ENCODE measurements around the gene CWC27.

DNA sequence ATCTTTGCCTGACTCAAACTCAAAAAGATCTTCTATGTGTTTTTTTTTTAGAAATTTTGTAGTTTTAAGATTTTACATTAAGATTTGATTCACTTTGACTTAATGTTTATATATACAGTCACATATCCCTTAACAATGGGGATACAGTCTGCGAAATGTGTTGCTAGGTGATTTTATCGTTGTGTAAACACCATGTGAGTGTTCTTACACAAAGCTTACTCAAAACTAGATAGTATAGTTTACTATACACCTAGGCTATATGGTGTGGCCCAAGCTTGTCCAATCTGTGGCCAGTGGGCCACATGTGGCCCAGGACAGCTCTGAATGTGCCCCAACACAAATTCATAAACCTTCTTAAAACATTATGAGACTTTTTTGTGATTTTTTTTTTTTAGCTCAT is 131.9 kb downstream of the CWC27 start:
- TF ChIP-seq MAX (CRISPR knock-in tag; IDR thresholded peaks at IDR 0.05) (no peak), USF2 (CRISPR knock-in tag; IDR thresholded peaks at IDR 0.05) (no peak), ZNF396 (CRISPR knock-in tag; IDR thresholded peaks at IDR 0.05; ENCODE audit: borderline replicate concordance) (no peak), KAT7 (CRISPR knock-in tag; IDR thresholded peaks at IDR 0.05; ENCODE audit: borderline replicate concordance) (no peak), TEAD1 (CRISPR knock-in tag; IDR thresholded peaks at IDR 0.05) (no peak), NR1H2 (CRISPR knock-in tag; IDR thresholded peaks at IDR 0.05) (no peak), ZNF138 (CRISPR knock-in tag; conservative IDR thresholded peaks at IDR 0.05) (no peak), PREB (CRISPR knock-in tag; IDR thresholded peaks at IDR 0.05; ENCODE audit: borderline replicate concordance) (no peak), ESRRA (CRISPR knock-in tag; IDR thresholded peaks at IDR 0.05; ENCODE audit: borderline replicate concordance) (no peak), NR2C2 (CRISPR knock-in tag; IDR thresholded peaks at IDR 0.05) (no peak)
- TF ChIP-seq, protein P1, sequence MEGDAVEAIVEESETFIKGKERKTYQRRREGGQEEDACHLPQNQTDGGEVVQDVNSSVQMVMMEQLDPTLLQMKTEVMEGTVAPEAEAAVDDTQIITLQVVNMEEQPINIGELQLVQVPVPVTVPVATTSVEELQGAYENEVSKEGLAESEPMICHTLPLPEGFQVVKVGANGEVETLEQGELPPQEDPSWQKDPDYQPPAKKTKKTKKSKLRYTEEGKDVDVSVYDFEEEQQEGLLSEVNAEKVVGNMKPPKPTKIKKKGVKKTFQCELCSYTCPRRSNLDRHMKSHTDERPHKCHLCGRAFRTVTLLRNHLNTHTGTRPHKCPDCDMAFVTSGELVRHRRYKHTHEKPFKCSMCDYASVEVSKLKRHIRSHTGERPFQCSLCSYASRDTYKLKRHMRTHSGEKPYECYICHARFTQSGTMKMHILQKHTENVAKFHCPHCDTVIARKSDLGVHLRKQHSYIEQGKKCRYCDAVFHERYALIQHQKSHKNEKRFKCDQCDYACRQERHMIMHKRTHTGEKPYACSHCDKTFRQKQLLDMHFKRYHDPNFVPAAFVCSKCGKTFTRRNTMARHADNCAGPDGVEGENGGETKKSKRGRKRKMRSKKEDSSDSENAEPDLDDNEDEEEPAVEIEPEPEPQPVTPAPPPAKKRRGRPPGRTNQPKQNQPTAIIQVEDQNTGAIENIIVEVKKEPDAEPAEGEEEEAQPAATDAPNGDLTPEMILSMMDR (IDR thresholded peaks at IDR 0.05) = no peak
- TF ChIP-seq, protein P2, sequence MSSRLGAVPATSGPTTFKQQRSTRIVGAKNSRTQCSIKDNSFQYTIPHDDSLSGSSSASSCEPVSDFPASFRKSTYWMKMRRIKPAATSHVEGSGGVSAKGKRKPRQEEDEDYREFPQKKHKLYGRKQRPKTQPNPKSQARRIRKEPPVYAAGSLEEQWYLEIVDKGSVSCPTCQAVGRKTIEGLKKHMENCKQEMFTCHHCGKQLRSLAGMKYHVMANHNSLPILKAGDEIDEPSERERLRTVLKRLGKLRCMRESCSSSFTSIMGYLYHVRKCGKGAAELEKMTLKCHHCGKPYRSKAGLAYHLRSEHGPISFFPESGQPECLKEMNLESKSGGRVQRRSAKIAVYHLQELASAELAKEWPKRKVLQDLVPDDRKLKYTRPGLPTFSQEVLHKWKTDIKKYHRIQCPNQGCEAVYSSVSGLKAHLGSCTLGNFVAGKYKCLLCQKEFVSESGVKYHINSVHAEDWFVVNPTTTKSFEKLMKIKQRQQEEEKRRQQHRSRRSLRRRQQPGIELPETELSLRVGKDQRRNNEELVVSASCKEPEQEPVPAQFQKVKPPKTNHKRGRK (CRISPR knock-in tag; IDR thresholded peaks at IDR 0.05; ENCODE audit: borderline replicate concordance) = no peak
- TF ChIP-seq, protein P3, sequence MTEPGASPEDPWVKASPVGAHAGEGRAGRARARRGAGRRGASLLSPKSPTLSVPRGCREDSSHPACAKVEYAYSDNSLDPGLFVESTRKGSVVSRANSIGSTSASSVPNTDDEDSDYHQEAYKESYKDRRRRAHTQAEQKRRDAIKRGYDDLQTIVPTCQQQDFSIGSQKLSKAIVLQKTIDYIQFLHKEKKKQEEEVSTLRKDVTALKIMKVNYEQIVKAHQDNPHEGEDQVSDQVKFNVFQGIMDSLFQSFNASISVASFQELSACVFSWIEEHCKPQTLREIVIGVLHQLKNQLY (CRISPR knock-in tag; IDR thresholded peaks at IDR 0.05) = no peak

Measured in WTC11 (cell line).